ENCODE measurements around the gene TACR2.

- no peak for TF ChIP-seq POLR2AphosphoS5 (IDR thresholded peaks at IDR 0.05)
- no peak for TF ChIP-seq POLR2A (IDR thresholded peaks at IDR 0.05)
- no peak for TF ChIP-seq CTCF (IDR thresholded peaks at IDR 0.05)
- no peak for TF ChIP-seq EP300 (IDR thresholded peaks at IDR 0.05; ENCODE audit: low read depth)
These were observed 41.2 kb downstream of the TACR2 start for GRCh38 chr10:69375307-69376151.

Measured in transverse colon (tissue), 4 donors.